Ectodermal cell (in vitro differentiated cells): ENCODE measurements around the gene CHRNA9.
"Not testable (repeated sequence)": the region's sequence is repeated elsewhere in the genome, so short reads cannot be mapped to it uniquely, and the experiment has no call there.

ENCODE experiments used
- H3K27ac ChIP-seq: 2 replicates; pipeline ENCODE4 v1.7.0; 2013; ENCODE audit warnings: mild to moderate bottlenecking, low read depth, low read length; ENCODE audit not compliant: insufficient read depth, poor library complexity, severe bottlenecking
- H3K27me3 ChIP-seq: 2 replicates; pipeline ENCODE4 v1.7.0; 2013; ENCODE audit warnings: mild to moderate bottlenecking, low read length; ENCODE audit not compliant: insufficient read depth, control insufficient read depth, poor library complexity, severe bottlenecking
- H3K36me3 ChIP-seq: one replicate; pipeline ENCODE4 v1.7.0; 2013; ENCODE audit warnings: low read length; ENCODE audit not compliant: control insufficient read depth, insufficient read depth
- H3K4me1 ChIP-seq: one replicate; pipeline ENCODE4 v1.7.0; 2013; ENCODE audit warnings: low read length; ENCODE audit not compliant: control insufficient read depth, insufficient read depth
- H3K4me3 ChIP-seq: 2 replicates; pipeline ENCODE4 v1.7.0; 2013; ENCODE audit warnings: low read depth, low read length, control low read depth; ENCODE audit not compliant: insufficient read depth
- H3K9me3 ChIP-seq: 2 replicates; pipeline ENCODE4 v1.7.0; 2013; ENCODE audit warnings: mild to moderate bottlenecking, low read length, moderate library complexity; ENCODE audit not compliant: control insufficient read depth
- WGBS, 2 experiments: methylation state at CpG; one replicate each; pipeline ENCODE4 v1.1.7; 2013; ENCODE audit warnings: missing lambda C conversion rate in 2 of 2; 5-methylcytosine and 5-hydroxymethylcytosine counted together

Gene CHRNA9

DNA sequence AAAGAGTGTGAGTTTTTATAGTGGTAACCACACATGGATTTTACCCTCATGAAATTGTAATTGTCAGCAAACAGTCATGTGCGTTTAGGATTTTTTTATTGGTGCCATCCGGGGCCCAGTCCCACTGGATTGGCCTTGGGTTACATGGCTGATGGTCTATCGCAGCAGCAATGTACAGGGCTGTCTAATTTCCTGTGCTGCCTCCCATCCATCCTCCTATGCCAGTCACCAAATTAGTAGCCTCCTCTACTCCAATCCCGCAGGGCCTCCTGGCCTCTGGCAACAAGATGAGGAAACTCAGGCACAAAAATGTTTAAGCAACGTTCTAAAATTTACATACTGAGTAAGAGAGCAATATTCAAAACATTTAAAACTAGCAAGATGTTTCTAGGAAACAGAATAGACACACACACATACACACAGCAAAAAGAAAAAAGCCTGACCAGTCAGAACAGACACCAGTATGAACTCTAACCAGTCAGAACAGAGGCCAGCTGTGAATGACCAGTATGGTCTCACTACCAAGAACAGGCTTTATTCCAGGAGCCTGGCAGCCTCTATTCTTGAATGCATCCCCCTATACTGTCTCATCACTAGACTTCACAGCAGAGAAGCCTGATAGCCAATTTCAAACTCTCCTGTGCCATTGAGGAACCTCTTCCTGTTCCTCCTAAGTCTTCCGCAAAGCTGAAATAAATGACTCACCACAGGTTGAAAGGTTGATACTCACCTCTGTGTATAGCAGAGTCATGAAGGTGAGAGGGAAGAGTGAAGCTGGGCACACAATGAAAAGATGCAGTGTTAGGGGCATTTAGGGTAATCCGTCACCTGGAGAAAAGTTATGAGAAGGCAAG is 42.6 kb downstream of the CHRNA9 start:
- Histone ChIP-seq H3K36me3 (no peaks in the 10 kb centered on the region), H3K27ac (no peak overlapping the region), H3K9me3 (no peaks in the 10 kb centered on the region), H3K4me1 (no peaks in the 10 kb centered on the region), H3K27me3 (no peaks in the 10 kb centered on the region), H3K4me3 (no peak overlapping the region)
- WGBS, 2 experiments, result 93 to 94% methylated on average over 7 of the region's 7 CpGs

DNA sequence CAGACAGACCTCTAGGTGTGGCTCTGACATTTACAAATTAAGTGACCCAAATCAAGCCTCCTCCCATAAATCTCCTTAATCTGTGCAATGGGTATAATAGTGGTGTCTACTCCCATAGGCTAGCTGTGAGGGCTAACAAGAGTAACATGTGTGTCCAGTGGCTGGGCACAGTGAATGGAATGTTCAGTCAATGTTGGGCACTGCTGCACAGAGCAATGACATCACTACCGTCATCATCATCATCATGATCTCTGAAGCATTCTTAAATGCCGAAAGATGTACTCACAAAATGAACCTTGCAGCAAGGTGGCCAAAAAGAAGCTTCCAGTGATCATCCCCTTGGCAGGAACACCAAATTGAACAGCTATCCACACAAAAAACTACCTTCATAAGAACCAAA is 43.5 kb downstream of the CHRNA9 start:
- Histone ChIP-seq H3K36me3 (no peaks in the 10 kb centered on the region), H3K4me3 (no peak overlapping the region), H3K9me3 (no peaks in the 10 kb centered on the region), H3K27ac (no peak overlapping the region), H3K4me1 (no peaks in the 10 kb centered on the region), H3K27me3 (no peaks in the 10 kb centered on the region)
- 44 to 50% methylated on average over 2 of the region's 2 CpGs for WGBS, 2 experiments

DNA sequence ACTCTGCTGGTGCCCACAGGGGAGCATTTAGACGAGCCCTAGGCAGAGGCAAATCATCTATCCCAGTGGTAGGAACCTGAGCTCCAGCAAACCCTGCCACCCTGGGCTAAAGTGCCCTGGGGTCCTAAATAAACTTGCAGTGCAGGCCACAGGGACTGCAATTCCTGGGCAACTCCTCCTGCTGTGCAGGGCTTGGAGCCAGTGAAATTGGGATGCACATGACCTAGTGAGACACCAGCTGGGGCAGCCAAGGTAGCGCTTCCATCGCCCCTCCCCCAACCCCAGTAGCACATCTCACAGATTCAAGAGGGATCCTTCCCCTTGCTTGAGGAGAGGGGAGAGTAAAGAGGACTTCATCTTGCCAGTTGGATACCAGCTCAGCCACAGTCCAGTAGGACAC is 44.1 kb downstream of the CHRNA9 start:
- 85 to 88% methylated on average over 3 of the region's 3 CpGs for WGBS, 2 experiments

DNA sequence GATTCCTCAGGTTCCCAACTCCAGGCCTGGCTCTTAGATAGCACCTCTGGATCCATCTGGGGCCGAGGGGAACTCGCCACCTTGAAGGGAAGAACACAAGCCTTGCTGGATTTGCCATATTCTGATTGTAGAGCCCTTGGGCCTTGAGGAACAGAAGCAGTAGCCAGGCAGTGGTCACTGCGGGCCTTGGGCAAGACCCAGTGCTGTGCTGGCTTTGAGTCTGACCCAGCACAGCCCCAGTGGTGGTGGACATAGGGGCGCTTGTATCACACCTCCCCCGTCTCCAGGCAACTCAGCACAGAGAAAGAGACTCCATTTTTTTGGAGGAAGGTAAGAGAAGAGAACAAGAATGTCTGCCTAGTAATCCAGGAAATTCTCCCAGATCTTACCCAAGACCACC is 45.5 kb downstream of the CHRNA9 start:
- 76 to 77% methylated on average over 5 of the region's 5 CpGs for WGBS, 2 experiments

More for the DNA sequence above, 44.1 kb downstream of the CHRNA9 start:
- no peaks in the 10 kb centered on the region for H3K27me3 ChIP-seq
- no peaks in the 10 kb centered on the region for H3K4me1 ChIP-seq
- no peak overlapping the region for H3K27ac ChIP-seq
- no peaks in the 10 kb centered on the region for H3K36me3 ChIP-seq
- no peaks in the 10 kb centered on the region for H3K9me3 ChIP-seq
- no peak overlapping the region for H3K4me3 ChIP-seq

DNA sequence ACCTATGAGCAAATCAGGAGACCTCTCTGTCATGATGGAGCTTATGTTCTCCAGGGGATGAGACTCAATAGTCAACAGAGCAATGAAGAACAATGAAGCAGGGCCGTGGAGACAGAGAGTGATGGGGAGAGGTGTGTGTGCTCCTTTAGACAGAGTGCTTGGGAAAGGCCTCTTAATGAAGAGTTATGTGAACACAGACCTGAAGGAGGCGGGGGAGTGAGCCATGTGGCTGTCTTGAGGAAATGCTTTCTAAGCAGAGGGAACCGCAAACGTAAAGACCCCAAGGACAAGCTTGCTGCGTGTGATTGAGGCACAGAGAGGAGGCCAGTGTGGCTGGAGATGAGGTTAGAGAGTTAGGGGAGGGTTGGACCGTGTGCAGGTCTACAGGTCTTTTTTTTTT is 53.1 kb downstream of the CHRNA9 start:
- 62 to 66% methylated on average over 5 of the region's 6 CpGs for WGBS, 2 experiments

More for the DNA sequence above, 45.5 kb downstream of the CHRNA9 start:
- Histone ChIP-seq H3K27ac (no peak overlapping the region), H3K4me3 (no peak overlapping the region), H3K36me3 (no peaks in the 10 kb centered on the region), H3K9me3 (no peaks in the 10 kb centered on the region), H3K27me3 (no peaks in the 10 kb centered on the region), H3K4me1 (no peaks in the 10 kb centered on the region)

DNA sequence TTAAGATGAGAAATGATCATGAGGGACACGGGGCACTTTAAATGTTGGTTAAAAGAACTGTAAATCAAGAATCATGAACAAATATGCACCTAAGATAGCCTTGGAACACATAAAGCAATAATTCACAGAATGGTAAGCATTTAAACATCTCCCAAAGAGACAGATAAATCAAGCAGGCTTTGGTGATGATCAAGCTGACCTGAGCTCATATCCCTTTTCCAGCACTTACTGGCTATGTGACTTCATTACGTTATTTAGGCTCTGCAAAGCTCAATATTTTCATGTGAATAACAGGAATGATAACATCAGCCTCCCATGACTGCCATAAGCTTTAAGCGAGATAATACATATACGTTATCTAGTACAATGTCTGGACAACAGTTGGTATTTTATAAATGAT is 54.9 kb downstream of the CHRNA9 start:
- H3K9me3 ChIP-seq, result no peaks in the 10 kb centered on the region
- 96 to 99% methylated on average over 3 to 4 of the region's 4 CpGs for WGBS, 2 experiments
- no peaks in the 10 kb centered on the region for H3K36me3 ChIP-seq
- H3K27ac ChIP-seq, result no peak overlapping the region
- H3K27me3 ChIP-seq, result no peaks in the 10 kb centered on the region
- no peak overlapping the region for H3K4me3 ChIP-seq
- H3K4me1 ChIP-seq, result no peaks in the 10 kb centered on the region

More for the DNA sequence above, 53.1 kb downstream of the CHRNA9 start:
- Histone ChIP-seq H3K27me3 (no peaks in the 10 kb centered on the region), H3K4me1 (no peaks in the 10 kb centered on the region), H3K9me3 (no peaks in the 10 kb centered on the region), H3K27ac (no peak overlapping the region), H3K4me3 (no peak overlapping the region), H3K36me3 (no peaks in the 10 kb centered on the region)

DNA sequence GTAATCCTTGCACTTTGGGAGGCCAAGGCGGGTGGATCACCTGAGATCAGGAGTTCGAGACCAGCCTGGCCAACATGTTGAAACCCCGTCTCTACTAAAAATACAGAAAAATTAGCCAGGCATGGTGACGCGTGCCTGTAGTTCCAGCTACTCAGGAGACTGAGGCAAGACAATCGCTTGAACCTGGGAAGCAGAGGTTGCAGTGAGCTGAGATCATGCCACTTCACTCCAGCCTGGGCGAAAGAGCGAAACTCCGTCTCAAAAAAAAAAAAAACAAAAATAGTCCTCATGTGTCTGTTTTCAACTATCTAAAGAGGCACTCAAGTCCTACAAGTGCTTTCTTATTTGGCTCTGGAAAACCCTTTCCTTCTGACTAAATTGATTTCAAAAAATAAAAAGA is 57.1 kb downstream of the CHRNA9 start:
- WGBS, 2 experiments, result 87 to 94% methylated on average over 9 of the region's 9 CpGs
- H3K27me3 ChIP-seq, H3K9me3 ChIP-seq, H3K4me3 ChIP-seq, H3K27ac ChIP-seq, H3K36me3 ChIP-seq: not testable (repeated sequence)
- peaks cover 10% of the 10 kb centered on the region for H3K4me1 ChIP-seq

DNA sequence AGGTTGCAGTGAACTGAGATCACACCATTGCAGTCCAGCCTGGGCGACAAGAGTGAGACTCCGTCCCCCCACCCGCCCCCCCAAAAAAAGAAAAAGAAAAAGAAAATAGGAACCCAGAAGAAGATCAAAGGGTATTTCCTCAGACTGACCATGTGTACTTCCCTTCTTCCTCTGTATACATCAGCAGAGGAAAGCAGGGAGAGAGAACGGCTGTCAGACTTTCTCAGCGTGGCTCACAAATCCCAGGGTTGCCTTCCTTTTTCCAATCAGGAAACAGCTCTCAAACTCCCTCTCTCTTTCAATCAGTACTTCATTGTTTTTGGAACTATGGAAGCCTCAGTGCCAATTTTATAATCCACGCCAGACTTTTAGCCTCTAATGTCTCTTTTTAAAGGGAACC is 59.1 kb downstream of the CHRNA9 start:
- WGBS, 2 experiments, result 80 to 90% methylated on average over 3 to 6 of the region's 6 CpGs
- no peak overlapping the region for H3K27ac ChIP-seq
- H3K27me3 ChIP-seq, result no peaks in the 10 kb centered on the region
- H3K4me3 ChIP-seq, result no peak overlapping the region
- H3K4me1 ChIP-seq, result peaks cover 10% of the 10 kb centered on the region
- H3K9me3 ChIP-seq, result no peaks in the 10 kb centered on the region
- no peaks in the 10 kb centered on the region for H3K36me3 ChIP-seq

DNA sequence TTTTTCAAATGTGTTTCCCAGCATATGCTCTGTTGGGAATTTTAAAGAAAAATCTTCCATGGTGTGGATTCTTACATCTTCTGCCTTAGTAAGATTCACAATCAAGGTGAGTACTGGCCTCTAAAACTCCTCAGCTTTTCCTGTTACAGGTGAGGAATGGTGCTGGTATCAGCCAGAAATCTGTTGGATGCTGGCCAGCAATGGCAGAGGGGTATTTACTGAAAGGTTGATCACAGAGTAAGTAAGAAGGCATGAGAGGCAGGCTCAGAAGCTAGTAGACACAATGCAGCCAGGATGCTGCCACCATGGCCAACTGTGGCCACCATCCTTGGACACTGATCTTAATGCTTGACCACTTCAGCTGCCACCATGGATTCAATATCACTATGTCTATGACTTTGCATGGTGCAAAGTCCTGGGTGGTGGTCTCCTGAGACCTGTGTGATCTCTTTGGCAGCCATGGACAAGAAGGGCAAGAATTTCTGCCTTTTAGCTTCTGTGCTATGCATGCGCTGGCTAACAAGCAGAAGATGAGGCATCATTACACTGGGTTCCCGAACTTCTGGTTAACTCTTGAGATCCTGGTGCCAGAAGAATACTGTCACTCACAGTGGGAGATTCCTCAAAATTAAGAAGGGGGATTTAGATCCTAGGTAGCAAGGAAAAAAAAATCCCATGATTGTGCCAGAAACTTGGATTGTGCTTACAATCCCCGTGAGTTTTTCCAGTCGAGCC is 60.2 kb downstream of the CHRNA9 start:
- WGBS, 2 experiments, result 88 to 92% methylated on average over 4 of the region's 4 CpGs
- Histone ChIP-seq H3K27me3 (no peaks in the 10 kb centered on the region), H3K9me3 (no peaks in the 10 kb centered on the region), H3K4me1 (peaks cover 10% of the 10 kb centered on the region), H3K4me3 (no peak overlapping the region), H3K36me3 (no peaks in the 10 kb centered on the region), H3K27ac (no peak overlapping the region)
